Mucosa of descending colon (tissue), 3 donors: ENCODE data around the gene HIGD2B. TPM values are rescaled to one million over a fixed set of nuclear protein-coding genes. Genes with fewer than 3 reads are reported as not detected.
"Not testable (repeated sequence)": the region's sequence is repeated elsewhere in the genome, so short reads cannot be mapped to it uniquely, and the experiment has no call there.

Source experiments
- ATAC-seq: fragments of 200-7000 bp; cut with Tn5 transposase; one replicate; pipeline ENCODE4 v1.9.1; 2020; ENCODE audit warnings: mild to moderate bottlenecking, moderate library complexity
- DNase-seq, 3 donors: peaks; one replicate each; pipeline ENCODE4 v3.0.0-alpha.2; 2020
- H3K36me3 ChIP-seq: fragments of 200-600 bp; one replicate; pipeline ENCODE4 v1.8.0; 2021; ENCODE audit warnings: low read depth, mild to moderate bottlenecking
- H3K4me1 ChIP-seq: fragments of 200-600 bp; one replicate; pipeline ENCODE4 v1.8.0; 2021; ENCODE audit warnings: low read depth, mild to moderate bottlenecking
- H3K4me3 ChIP-seq: fragments of 200-600 bp; one replicate; pipeline ENCODE4 v1.8.0; 2021; ENCODE audit warnings: mild to moderate bottlenecking
- H3K9me3 ChIP-seq: fragments of 200-600 bp; one replicate; pipeline ENCODE4 v1.8.0; 2021; ENCODE audit warnings: mild to moderate bottlenecking
- intact Hi-C, 2 donors: fragments of 100-400 bp; cut with DNase I in 1 of 2; cut with micrococcal nuclease in 1 of 2; formaldehyde crosslinking; loops; one replicate each; pipeline versions ENCODE4 v1.11.0 to v1.11.1; 2022; cut with DNase I, micrococcal nuclease
- total RNA-seq, 3 donors: library from RNA; stranded (reverse); fragmentation: NEBNext Ultra II Directional in 2 of 3; extraction: Animal tissue kit (Norgen Biotek cat#: 25700) in 2 of 3; gene quantifications; one replicate each; pipeline versions ENCODE4 v1.2.1 to v1.2.4, GENCODE V29; 2021 to 2023
- donor health status: DM: no; HTN: no; CAD: no; lungs with moderate emphysema.
- donor health status: DM: no; HTN: no; CAD: no.
- donor health status: DM: no; HTN: yes; CAD: no.

HIGD2B gene
- total RNA-seq, 3 donors from 2014 or later, result not detected

DNA sequence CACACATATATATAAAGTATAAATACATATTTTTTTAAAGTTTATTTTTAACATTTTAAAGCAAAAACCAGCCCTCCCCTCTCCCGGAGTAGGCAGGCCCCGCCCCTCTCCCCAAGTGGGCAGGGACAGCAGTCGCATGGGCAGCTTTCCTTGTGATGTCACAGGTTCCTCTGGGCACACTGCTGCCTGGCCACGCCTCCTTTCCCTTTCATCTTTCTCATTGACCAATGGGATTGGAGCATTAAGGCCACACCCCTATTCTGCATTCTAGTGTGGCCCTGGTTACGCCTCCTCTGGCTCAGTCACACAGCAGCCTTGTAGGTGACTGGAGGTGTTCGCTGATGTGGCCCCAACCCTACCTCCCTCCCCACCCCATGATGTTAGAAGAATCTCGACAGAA is 31.6 kb downstream of the HIGD2B start, which contains the start of gene GOLGA6B:
Gene GOLGA6B (plus strand): TSS at position 301 of the 400 bp plus-strand sequence. CDS start 41 bp downstream, at position 342.
- H3K4me1 ChIP-seq, ATAC-seq, H3K36me3 ChIP-seq, H3K4me3 ChIP-seq, DNase-seq, H3K9me3 ChIP-seq, intact Hi-C loops: not testable (repeated sequence)

DNA sequence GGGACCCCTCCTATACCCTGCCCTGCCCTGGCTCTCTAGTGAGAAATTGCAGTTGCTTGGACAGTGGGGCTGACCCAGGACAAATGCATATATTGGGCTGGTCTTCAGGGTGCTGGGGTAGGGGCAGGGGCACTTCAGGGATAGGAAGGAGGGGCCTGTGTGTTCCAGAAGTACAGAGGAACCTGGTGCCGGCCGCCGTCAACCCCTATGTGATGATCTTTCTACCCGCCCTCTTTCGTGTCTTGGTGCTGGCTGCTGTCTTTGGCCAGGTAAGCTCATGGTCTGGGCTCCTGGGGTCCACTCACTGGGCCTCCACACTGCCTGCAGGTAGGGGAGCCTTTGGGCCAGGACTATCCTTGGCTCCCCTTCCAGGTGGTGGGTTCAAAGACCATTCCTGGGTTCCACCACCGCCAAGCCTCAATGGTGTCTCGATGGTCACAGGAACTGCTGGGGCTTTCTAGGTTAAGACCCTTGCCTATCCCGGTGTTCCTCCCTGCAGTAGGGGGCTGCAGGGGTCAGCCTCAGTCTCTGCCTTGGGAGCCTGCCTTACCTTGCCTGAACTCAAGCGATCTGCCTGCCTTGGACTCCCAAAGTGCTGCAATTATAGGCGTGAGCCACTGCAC is 37.2 kb downstream of the HIGD2B start:
- H3K9me3 ChIP-seq, DNase-seq, intact Hi-C loops, H3K4me1 ChIP-seq, H3K36me3 ChIP-seq, ATAC-seq, H3K4me3 ChIP-seq: not testable (repeated sequence)

- intact Hi-C loops, DNase-seq, ATAC-seq, H3K4me3 ChIP-seq, H3K9me3 ChIP-seq, H3K36me3 ChIP-seq, H3K4me1 ChIP-seq: not testable (repeated sequence)
Observed at GRCh38 chr15:72642271-72642670, 43.7 kb downstream of the HIGD2B start.

- H3K36me3 ChIP-seq, ATAC-seq, intact Hi-C loops, H3K4me1 ChIP-seq, H3K4me3 ChIP-seq, H3K9me3 ChIP-seq, DNase-seq: not testable (repeated sequence)
Observed at GRCh38 chr15:72639759-72640483, 46.1 kb downstream of the HIGD2B start.

DNA sequence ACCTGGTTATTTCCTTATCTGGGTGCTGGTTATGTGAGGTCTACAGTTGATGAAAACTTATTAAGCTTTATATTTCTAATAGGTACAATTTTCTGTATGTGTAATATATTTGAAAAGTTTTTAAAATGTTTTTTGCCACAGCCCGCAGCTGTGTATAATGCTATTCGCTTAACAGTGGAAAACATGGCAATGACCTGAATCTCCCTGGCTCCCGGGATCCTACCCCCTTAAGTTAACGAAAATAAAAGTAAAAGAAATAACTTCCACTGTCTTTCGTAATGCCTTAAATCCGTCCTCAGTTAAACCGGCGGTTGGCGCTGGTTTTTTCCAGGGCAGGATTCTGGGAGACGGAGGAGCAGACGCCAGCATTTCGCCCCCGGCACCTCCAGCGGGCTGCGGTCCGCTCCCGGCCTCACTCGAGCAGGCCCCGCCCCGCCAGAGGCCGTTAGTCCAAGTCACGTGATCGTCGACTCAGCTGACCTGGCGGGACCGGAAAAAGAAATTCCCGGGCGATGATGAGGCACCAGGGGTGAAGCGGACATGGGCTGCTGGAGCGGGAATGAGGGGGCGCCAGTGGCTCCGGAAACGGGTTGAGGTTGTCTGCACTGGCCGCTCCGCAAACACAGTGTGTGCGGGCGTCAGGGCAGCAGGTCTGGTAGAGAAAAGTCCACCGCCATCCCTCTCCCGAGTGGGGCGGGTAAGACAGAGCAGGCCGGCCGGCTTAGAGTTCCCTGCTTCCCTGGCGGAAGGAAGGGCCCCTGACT is 49.3 kb downstream of the HIGD2B start:
- H3K4me3 ChIP-seq, intact Hi-C loops, H3K36me3 ChIP-seq, H3K4me1 ChIP-seq, H3K9me3 ChIP-seq: not testable (repeated sequence)
- ATAC-seq (peak; percentile 93), DNase-seq (peak; percentile 84 to 90 (median 88))

DNA sequence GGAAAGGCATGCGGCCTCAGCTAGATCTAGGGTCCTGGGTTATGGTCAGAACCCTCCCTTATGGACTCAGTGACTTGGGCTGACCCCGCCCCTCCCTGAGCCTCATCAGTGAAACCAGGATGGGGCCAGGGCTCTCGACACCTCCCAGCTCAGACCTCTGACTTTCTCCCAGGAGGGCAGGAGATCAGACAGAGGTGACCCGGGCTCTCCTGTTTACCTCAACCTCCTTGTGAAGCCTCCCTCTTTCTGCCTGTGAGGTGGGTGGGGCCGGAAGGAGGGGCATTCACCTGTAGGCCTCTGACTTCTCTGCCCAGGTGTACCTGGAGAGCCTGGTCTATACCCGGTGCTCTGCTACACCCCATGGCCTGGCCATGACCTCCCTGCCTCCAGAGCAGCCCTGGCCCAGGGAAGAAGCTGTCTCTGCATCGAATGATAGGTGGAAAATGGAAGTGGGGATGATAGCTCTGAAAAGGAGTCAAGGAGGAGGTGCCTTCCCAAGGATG is 56.9 kb downstream of the HIGD2B start:
- H3K9me3 ChIP-seq, H3K4me1 ChIP-seq, H3K36me3 ChIP-seq, intact Hi-C loops, H3K4me3 ChIP-seq, DNase-seq, ATAC-seq: not testable (repeated sequence)

DNA sequence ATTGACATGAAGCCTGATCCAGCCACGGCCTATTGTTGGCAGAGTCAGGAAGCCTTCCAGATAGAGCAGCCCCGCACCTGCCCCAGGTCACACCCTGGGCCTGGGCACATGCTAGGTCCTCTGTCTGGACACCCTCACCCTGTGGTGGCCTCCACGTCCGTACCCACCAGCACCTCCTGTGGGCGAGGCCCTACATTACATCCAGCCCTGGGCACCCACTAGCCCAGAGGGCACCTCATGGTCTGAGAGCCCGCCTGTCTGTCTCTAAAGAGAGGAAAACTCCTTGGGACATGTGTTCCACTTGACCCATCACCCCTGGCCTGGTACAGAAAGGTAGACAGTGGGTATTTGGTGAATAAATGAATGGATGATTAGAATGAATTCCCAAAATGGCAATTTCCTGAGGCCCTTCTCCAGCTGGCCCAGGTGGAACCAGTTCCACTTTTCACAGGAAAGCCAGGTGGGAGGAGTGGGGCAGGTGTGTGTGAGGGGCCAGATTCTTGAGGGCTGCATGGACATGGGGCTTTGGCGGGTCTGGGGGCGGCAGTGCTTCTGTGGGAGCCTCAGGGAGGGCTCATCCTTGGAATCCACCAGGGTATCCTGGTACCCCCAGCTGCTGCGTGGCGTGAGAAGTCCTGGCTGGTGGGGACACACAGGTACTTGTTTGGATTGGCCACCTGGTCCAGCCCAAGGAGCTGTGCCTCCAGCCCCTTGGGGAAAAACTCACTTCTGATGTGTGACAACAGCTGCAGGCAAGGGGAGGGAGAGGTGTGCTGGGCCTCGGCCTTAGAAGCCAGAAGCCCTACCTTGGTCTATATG is 57.5 kb downstream of the HIGD2B start:
- H3K4me1 ChIP-seq, H3K36me3 ChIP-seq, DNase-seq, ATAC-seq, intact Hi-C loops, H3K4me3 ChIP-seq, H3K9me3 ChIP-seq: not testable (repeated sequence)

DNA sequence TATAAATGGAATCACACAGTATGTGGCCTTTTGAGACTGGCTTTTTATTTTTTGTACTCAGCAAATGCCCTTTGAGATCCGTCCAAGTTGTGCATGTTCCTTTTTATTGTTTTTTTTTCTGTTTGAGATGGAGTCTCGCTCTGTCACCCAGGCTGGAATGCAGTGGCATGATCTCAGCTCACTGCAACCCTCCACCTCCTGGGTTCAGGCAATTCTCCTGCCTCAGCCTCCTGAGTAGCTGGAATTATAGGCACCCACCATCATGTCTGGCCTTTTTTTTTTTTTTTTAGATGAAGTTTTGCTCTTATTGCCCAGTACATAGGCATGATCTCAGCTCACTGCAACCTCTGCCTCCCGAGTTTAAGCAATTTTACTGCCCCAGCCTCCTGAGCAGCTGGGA is 59.8 kb downstream of the HIGD2B start:
- DNase-seq, H3K9me3 ChIP-seq, H3K36me3 ChIP-seq, H3K4me3 ChIP-seq, intact Hi-C loops, H3K4me1 ChIP-seq, ATAC-seq: not testable (repeated sequence)

Other genes starting within 250 kb of the HIGD2B start
- 100 to 1,000 TPM; 109 to 205 (median 118) TPM for gene ARIH1, start 211.9 kb downstream of the HIGD2B start, total RNA-seq
- gene GOLGA6B, start 31.5 kb downstream of the HIGD2B start, total RNA-seq, result not detected
- gene BBS4, start within 50 bp of the HIGD2B start, total RNA-seq, result 10 to 100 TPM; 11.7 to 15.0 (median 13.6) TPM
- gene ADPGK, start 97.6 kb upstream of the HIGD2B start, total RNA-seq, result 10 to 100 TPM; 34.9 to 36.4 (median 35.9) TPM